ENCODE measurements around the gene RNF224.

GRCh38 chr9:137278061-137278701 is 50.9 kb downstream of the RNF224 start:
- TF ChIP-seq POLR2A (IDR thresholded peaks at IDR 0.05) (no peak), CTCF (IDR thresholded peaks at IDR 0.05) (no peak)

Measured in suprapubic skin (tissue), 3 donors.